K562 (cell line): ENCODE results near the gene NTSR1. TPM values are rescaled to one million over a fixed set of nuclear protein-coding genes. Genes with fewer than 3 reads are reported as not detected.

Experiments used
- BRD4 ChIP-seq: fragments of 200-600 bp; sonication (generic); IDR thresholded peaks from 2 replicates; pipeline ENCODE4 v1.6.1; 2017; ENCODE audit warnings: inconsistent platforms
- HDAC3 ChIP-seq: fragments of 450-650 bp; IDR thresholded peaks from 2 replicates; pipeline ENCODE4 v1.6.1; 2018; ENCODE audit warnings: borderline replicate concordance, mild to moderate bottlenecking, moderate library complexity; ENCODE audit not compliant: partially characterized antibody
- NR1H2 ChIP-seq: sonication (generic); formaldehyde crosslinking; IDR thresholded peaks from 2 replicates; pipeline ENCODE4 v1.4.0; 2020; ENCODE audit warnings: mild to moderate bottlenecking, missing genetic modification reagents
- PCBP2 ChIP-seq: fragments of 200-400 bp; formaldehyde crosslinking; IDR thresholded peaks from 2 replicates; pipeline ENCODE4 v1.6.1; 2018; ENCODE audit warnings: low read length, low read depth, mild to moderate bottlenecking, moderate library complexity; ENCODE audit not compliant: poor library complexity, severe bottlenecking
- SMARCA4 ChIP-seq: fragments of 450-650 bp; IDR thresholded peaks from 2 replicates; pipeline ENCODE4 v1.6.1; 2016
- TBL1XR1 ChIP-seq, 2 experiments: IDR thresholded peaks; 2 replicates each; pipeline ENCODE4 v1.6.1; 2012; ENCODE audit warnings: improper control_type of control experiment in 2 of 2, low read length in 2 of 2, mild to moderate bottlenecking in 1 of 2
- ZNF24 ChIP-seq: fragments of 450-650 bp; IDR thresholded peaks from 2 replicates; pipeline ENCODE4 v1.6.1; 2016
- ZNF41 ChIP-seq: fragments of 250-450 bp; sonication (Bioruptor Pico); conservative IDR thresholded peaks from 2 replicates; pipeline ENCODE4 v1.4.0; 2020; ENCODE audit warnings: mild to moderate bottlenecking
- polyA plus RNA-seq, 8 experiments: library from polyadenylated mRNA; depleted of rRNA in 4 of 8; stranded (reverse) in 5 of 8; unstranded in 3 of 8; fragments of >200 nt; fragmentation: Nextera tagmentation in 2 of 8; fragmentation: Illumina TruSeq in 1 of 8; extraction: Ambion mirVana in 2 of 8; extraction: Trizol in 1 of 8; gene quantifications; 2 replicates each; pipeline versions ENCODE4 v1.2.1 to v1.2.3, GENCODE V29; 2011 to 2014; ENCODE audit warnings: inconsistent platforms in 1 of 8, missing spikeins in 1 of 8
- total RNA-seq, 7 experiments: library from RNA; depleted of rRNA in 6 of 7; stranded (reverse); fragments of >200 nt in 6 of 7; fragmentation: Illumina TruSeq in 2 of 7; extraction: Trizol in 2 of 7; gene quantifications; 2 replicates each; pipeline versions ENCODE4 v1.2.1 to v1.2.3, GENCODE V29; 2011 to 2021; ENCODE audit warnings: low replicate concordance in 1 of 7
- TF ChIP-seq, protein P1 (sequence below): fragments of 250-450 bp; sonication (Bioruptor Pico); IDR thresholded peaks from 2 replicates; pipeline ENCODE4 v1.5.0; 2021; ENCODE audit warnings: mild to moderate bottlenecking, moderate library complexity
- TF ChIP-seq, protein P2 (sequence below): fragments of 250-450 bp; sonication (Bioruptor Pico); IDR thresholded peaks from 2 replicates; pipeline ENCODE4 v1.8.0; 2021; ENCODE audit warnings: borderline replicate concordance, mild to moderate bottlenecking, moderate library complexity; ENCODE audit not compliant: poor library complexity, severe bottlenecking

The NTSR1 gene
- total and polyA plus RNA-seq, 9 of the 15 experiments (the other 6 are each of a cell fraction or from before 2014, with no cell fraction given), result 0.04 to 0.40 (median 0.13) TPM; not detected in 3

DNA sequence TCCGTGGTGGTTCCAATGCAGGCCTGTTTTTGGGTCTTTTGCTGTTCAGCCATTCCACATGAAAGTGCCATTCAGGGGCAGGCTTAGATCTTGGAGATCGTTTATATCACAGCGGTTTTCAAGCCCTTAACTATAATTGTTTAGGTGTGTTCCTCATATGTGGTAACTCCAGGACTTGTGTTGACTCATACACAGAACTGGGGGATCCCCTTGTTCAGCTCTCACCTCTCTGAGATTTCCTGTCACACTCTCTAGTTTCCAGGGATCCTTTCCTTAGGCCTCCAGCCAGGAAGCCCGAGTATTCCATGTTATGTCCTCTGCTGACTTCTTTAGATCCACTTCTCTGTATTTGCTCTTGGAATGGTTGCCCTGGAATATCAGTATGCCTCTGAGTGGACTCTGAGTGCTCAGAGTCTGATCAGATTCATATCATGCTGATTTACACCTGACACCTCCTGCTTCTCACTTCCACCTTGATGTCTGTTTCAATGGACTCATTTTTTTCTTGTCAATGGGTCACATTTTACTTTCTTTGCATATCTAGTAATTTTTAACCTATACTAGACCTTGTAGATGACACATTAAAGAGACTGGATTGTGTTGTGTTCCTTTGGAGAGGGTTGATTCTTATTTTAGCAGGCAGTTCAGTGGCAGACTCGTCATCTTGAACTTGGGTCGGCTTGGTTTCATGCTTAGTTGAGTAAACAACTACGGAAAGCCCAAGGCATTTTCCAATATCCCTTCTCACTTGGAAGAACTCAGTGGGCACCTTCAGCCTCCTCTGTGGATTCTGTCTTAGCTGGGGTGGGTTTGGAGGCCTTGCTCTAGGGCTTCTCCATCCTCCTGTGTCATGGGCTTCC lies 13.1 kb downstream of the NTSR1 start (continued):
- TF ChIP-seq, protein P1, sequence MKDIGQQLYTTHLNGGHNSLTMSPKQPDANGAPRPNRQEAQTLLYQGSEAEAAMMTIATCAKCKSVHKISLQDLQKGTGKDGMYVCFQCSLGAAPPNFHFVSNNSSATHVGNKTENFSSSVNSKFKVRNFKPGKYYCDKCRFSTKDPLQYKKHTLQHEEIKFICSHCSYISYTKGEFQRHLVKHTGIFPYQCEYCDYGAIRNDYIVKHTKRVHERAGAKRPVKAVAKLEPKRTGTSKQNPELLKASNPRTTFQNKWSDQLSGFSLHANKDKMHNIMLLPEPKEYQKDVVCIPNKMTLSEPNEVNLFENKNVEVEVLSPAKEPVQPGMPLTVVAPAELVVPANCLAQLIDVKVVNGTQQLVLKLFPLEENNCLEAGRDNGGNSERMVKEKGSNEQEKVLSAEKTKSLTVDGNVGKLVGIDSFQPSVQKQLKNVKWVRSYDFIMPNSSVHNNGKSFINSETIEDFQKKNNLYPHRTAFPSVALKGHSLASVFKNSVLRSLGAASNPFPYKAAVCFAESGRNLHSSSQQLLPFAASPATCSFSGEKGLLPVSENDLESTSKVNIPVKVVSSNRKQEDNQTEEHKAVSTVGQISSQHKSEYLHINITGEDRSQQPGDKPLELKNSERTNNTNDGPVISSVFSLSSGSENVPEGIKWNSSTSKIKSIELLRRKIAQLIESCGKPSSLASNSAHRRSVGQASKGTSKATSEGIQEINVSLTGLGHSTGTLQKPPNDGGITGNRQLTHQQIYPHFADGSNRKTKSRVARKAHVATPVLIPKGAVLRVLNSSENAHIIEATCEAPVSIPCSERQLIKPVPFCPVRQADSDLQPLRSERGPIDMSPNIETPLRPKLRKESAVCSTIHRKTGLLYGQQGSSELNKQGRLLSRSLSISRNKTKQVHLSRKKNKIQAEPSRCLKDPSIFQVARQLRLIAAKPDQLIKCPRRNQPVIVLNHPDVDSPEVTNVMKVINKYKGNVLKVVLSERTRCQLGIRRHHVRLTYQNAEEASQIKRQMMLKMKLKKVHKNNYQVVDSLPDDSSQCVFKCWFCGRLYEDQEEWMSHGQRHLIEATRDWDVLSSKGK, result no peak
- TF ChIP-seq ZNF24 (no peak), HDAC3 (no peak), PCBP2 (no peak), ZNF41 (CRISPR knock-in tag) (no peak), SMARCA4 (no peak), TBL1XR1 (IDR thresholded peaks at IDR 0.05; ENCODE audit: low read length in 2 of 2) (no peak), BRD4 (no peak), NR1H2 (no peak)
- TF ChIP-seq, protein P2, sequence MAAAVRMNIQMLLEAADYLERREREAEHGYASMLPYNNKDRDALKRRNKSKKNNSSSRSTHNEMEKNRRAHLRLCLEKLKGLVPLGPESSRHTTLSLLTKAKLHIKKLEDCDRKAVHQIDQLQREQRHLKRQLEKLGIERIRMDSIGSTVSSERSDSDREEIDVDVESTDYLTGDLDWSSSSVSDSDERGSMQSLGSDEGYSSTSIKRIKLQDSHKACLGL (CRISPR knock-in tag), result no peak
